Measurements from ENCODE around the gene OR52D1.

The OR52D1 gene

GRCh38 chr11:5486421-5486820 lies 2.1 kb upstream of the OR52D1 start:
- DNase-seq (ENCODE audit: low read depth) = no peak
- H3K4me3 ChIP-seq (ENCODE audit: low read depth, low read length) = no peak overlapping the region
- TF ChIP-seq CTCF (IDR thresholded peaks at IDR 0.05; ENCODE audit: low read depth, low read length) = no peak
- no peak for TF ChIP-seq POLR2A (IDR thresholded peaks at IDR 0.05; ENCODE audit: extremely low read depth, insufficient read length)
- no peak for TF ChIP-seq MAX (IDR thresholded peaks at IDR 0.05; ENCODE audit: low read depth, low read length)
- TF ChIP-seq MYC (IDR thresholded peaks at IDR 0.05; ENCODE audit: low read depth, low read length) = no peak

DNA sequence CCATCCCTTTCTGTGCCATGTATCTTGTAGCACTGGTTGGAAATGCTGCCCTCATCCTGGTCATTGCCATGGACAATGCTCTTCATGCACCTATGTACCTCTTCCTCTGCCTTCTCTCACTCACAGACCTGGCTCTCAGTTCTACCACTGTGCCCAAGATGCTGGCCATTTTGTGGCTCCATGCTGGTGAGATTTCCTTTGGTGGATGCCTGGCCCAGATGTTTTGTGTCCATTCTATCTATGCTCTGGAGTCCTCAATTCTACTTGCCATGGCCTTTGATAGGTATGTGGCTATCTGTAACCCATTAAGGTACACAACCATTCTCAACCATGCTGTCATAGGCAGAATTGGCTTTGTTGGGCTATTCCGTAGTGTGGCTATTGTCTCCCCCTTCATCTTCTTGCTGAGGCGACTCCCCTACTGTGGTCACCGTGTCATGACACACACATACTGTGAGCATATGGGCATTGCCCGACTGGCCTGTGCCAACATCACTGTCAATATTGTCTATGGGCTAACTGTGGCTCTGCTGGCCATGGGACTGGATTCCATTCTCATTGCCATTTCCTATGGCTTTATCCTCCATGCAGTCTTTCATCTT lies 414 bp downstream of the OR52D1 start:
- no peak for TF ChIP-seq MAX (IDR thresholded peaks at IDR 0.05; ENCODE audit: low read depth, low read length)
- no peak for TF ChIP-seq POLR2A (IDR thresholded peaks at IDR 0.05; ENCODE audit: extremely low read depth, insufficient read length)
- TF ChIP-seq CTCF (IDR thresholded peaks at IDR 0.05; ENCODE audit: low read depth, low read length) = no peak
- TF ChIP-seq MYC (IDR thresholded peaks at IDR 0.05; ENCODE audit: low read depth, low read length) = no peak
- H3K4me3 ChIP-seq (ENCODE audit: low read depth, low read length) = no peak overlapping the region
- no peak for DNase-seq (ENCODE audit: low read depth)

- no peak for TF ChIP-seq CTCF (IDR thresholded peaks at IDR 0.05; ENCODE audit: low read depth, low read length)
- no peak for TF ChIP-seq MAX (IDR thresholded peaks at IDR 0.05; ENCODE audit: low read depth, low read length)
- no peak for TF ChIP-seq MYC (IDR thresholded peaks at IDR 0.05; ENCODE audit: low read depth, low read length)
- no peak for TF ChIP-seq POLR2A (IDR thresholded peaks at IDR 0.05; ENCODE audit: extremely low read depth, insufficient read length)
- DNase-seq (ENCODE audit: low read depth) = no peak
These were observed 1.3 kb downstream of the OR52D1 start for GRCh38 chr11:5489576-5490357.

GRCh38 chr11:5499671-5500070 lies 11.2 kb downstream of the OR52D1 start:
- DNase-seq (ENCODE audit: low read depth) = no peak
- no peak overlapping the region for H3K4me3 ChIP-seq (ENCODE audit: low read depth, low read length)
- TF ChIP-seq MAX (IDR thresholded peaks at IDR 0.05; ENCODE audit: low read depth, low read length) (no peak), CTCF (IDR thresholded peaks at IDR 0.05; ENCODE audit: low read depth, low read length) (no peak), POLR2A (IDR thresholded peaks at IDR 0.05; ENCODE audit: extremely low read depth, insufficient read length) (no peak), MYC (IDR thresholded peaks at IDR 0.05; ENCODE audit: low read depth, low read length) (no peak)

More at GRCh38 chr11:5489576-5490357, 1.3 kb downstream of the OR52D1 start:
- no peak overlapping the region for H3K4me3 ChIP-seq (ENCODE audit: low read depth, low read length)

DNA sequence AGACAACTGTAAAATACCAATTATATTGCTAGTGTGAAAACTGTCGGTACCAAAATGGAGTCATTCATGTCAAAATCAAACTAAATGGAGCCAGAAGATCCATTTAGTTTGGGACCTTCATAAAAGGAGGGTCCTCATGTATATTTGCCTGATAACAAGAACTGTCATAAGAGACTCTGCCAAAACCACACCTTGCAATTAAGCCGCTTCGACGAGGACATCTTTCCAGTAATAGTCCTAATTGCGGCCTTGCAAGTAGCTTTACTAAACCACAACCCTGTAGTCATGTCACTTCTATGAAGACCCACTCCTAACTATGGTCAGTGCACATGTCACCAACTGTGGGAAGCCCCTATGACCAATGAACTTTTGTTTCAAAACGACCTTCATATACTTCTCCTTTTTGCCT lies 11.9 kb downstream of the OR52D1 start:
- H3K4me3 ChIP-seq (ENCODE audit: low read depth, low read length) = no peak overlapping the region
- TF ChIP-seq MYC (IDR thresholded peaks at IDR 0.05; ENCODE audit: low read depth, low read length) = no peak
- no peak for TF ChIP-seq MAX (IDR thresholded peaks at IDR 0.05; ENCODE audit: low read depth, low read length)
- no peak for TF ChIP-seq POLR2A (IDR thresholded peaks at IDR 0.05; ENCODE audit: extremely low read depth, insufficient read length)
- no peak for TF ChIP-seq CTCF (IDR thresholded peaks at IDR 0.05; ENCODE audit: low read depth, low read length)
- DNase-seq (ENCODE audit: low read depth) = no peak
